ENCODE measurements around the gene EPHA6.

Gene EPHA6

GRCh38 chr3:96958856-96959255 lies 144.5 kb downstream of the EPHA6 start:
- CTCF ChIA-PET: no interaction called here
- TF ChIP-seq CTCF (conservative IDR thresholded peaks at IDR 0.05; ENCODE audit: low read depth): no peak
- no peak for DNase-seq (ENCODE audit: low spot score)
- POLR2A ChIA-PET (ENCODE audit: low non-redundant PET): no interaction called here
- no peak overlapping the region for H3K27ac ChIP-seq

- POLR2A ChIA-PET (ENCODE audit: low non-redundant PET): no interaction called here
- no peak for TF ChIP-seq CTCF (conservative IDR thresholded peaks at IDR 0.05; ENCODE audit: low read depth)
- H3K27ac ChIP-seq: no peak overlapping the region
- CTCF ChIA-PET: no interaction called here
- no peak for DNase-seq (ENCODE audit: low spot score)
Observed at GRCh38 chr3:96959474-96959873, 145.1 kb downstream of the EPHA6 start.

- ChIA-PET POLR2A (ENCODE audit: low non-redundant PET) (no interaction called here), CTCF (interaction anchor here (0.6 kb wide), 1 partner anchor 35 kb away, joined by 3 read pairs; no protein-coding TSS in a partner anchor)
- DNase-seq (ENCODE audit: low spot score): peak; percentile 65
- no peak overlapping the region for H3K27ac ChIP-seq
- TF ChIP-seq CTCF (conservative IDR thresholded peaks at IDR 0.05; ENCODE audit: low read depth): no peak
Observed at GRCh38 chr3:96959901-96960641, 145.7 kb downstream of the EPHA6 start.

- ChIA-PET POLR2A (ENCODE audit: low non-redundant PET) (no interaction called here), CTCF (no interaction called here)
- H3K27ac ChIP-seq: no peak overlapping the region
- DNase-seq (ENCODE audit: low spot score): peak; percentile 40
- no peak for TF ChIP-seq CTCF (conservative IDR thresholded peaks at IDR 0.05; ENCODE audit: low read depth)
Observed at GRCh38 chr3:96960661-96961330, 146.4 kb downstream of the EPHA6 start.

- DNase-seq (ENCODE audit: low spot score): peak; percentile 4
- CTCF ChIA-PET: no interaction called here
- POLR2A ChIA-PET (ENCODE audit: low non-redundant PET): no interaction called here
- no peak for TF ChIP-seq CTCF (conservative IDR thresholded peaks at IDR 0.05; ENCODE audit: low read depth)
- no peak overlapping the region for H3K27ac ChIP-seq
Observed at GRCh38 chr3:96961576-96961975, 147.2 kb downstream of the EPHA6 start.

GRCh38 chr3:96966181-96966929 lies 152.0 kb downstream of the EPHA6 start:
- TF ChIP-seq CTCF (conservative IDR thresholded peaks at IDR 0.05; ENCODE audit: low read depth): no peak
- DNase-seq (ENCODE audit: low spot score): peak; percentile 5
- H3K27ac ChIP-seq: no peak overlapping the region
- ChIA-PET CTCF (no interaction called here), POLR2A (ENCODE audit: low non-redundant PET) (no interaction called here)

All from RWPE1 (cell line).